Measurements from ENCODE around the gene CD53.

DNA sequence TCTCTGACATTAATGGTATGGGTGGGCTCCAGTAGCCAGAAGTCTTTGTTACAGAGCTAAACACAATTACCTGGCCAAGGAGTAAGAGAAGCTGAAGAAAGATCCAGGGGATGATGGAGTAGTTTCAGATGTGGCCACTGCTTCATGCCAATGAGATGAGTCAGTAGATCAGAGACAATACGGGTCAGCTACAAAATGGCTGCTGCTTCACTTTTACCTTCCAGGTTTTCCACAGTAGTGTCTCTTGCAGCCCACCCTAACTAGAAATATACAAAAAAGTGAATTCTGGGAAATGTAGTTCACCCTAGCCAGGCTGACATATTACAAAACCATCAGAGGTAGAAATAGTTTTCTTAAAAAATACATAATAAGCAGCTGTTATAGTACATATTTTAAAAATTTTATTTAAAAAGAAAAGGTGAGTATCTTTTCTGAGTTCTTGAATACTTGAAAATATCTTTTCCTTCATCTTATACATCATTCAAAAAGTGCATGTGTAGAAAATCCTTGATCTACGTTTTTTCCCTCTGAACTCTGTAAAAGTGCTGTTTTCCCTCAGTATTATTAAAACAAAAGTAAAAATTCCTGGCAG is 54.6 kb downstream of the CD53 start:
- TF ChIP-seq, protein P1, sequence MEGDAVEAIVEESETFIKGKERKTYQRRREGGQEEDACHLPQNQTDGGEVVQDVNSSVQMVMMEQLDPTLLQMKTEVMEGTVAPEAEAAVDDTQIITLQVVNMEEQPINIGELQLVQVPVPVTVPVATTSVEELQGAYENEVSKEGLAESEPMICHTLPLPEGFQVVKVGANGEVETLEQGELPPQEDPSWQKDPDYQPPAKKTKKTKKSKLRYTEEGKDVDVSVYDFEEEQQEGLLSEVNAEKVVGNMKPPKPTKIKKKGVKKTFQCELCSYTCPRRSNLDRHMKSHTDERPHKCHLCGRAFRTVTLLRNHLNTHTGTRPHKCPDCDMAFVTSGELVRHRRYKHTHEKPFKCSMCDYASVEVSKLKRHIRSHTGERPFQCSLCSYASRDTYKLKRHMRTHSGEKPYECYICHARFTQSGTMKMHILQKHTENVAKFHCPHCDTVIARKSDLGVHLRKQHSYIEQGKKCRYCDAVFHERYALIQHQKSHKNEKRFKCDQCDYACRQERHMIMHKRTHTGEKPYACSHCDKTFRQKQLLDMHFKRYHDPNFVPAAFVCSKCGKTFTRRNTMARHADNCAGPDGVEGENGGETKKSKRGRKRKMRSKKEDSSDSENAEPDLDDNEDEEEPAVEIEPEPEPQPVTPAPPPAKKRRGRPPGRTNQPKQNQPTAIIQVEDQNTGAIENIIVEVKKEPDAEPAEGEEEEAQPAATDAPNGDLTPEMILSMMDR (IDR thresholded peaks at IDR 0.05; ENCODE audit: insufficient read depth, low read length, poor library complexity, severe bottlenecking), result no peak
- TF ChIP-seq EZH2phosphoT487 (conservative IDR thresholded peaks at IDR 0.05; ENCODE audit: low read length), result no peak

Data from SU-DHL-6 (cell line).